GM13976 (cell line): ENCODE results near the gene FETUB.
"Not testable (repeated sequence)": the region's sequence is repeated elsewhere in the genome, so short reads cannot be mapped to it uniquely, and the experiment has no call there.

Experiments
- DNase-seq: peaks from one replicate; pipeline ENCODE4 v3.0.0; 2012; ENCODE audit warnings: low spot score
- CTCF ChIP-seq: IDR thresholded peaks from 2 replicates; pipeline ENCODE4 v1.5.1; 2012; ENCODE audit warnings: borderline replicate concordance, mild to moderate bottlenecking; ENCODE audit not compliant: insufficient read depth; ENCODE audit errors: extremely low read depth, missing control alignments, control extremely low read depth
- in situ Hi-C: fragments of 300-500 bp; cut with MboI; formaldehyde crosslinking; loops from one replicate; pipeline ENCODE4 v1.12.0; 2022; ENCODE audit warnings: low sequenced_read_pairs, mixed read lengths, inconsistent platforms; ENCODE audit not compliant: unreplicated experiment

Gene FETUB

GRCh38 chr3:186679151-186679550, 39.0 kb downstream of the FETUB start:
- in situ Hi-C loops, result no loop called here
- TF ChIP-seq CTCF, result no peak
- no peak for DNase-seq

GRCh38 chr3:186680869-186681268, 40.7 kb downstream of the FETUB start:
- in situ Hi-C loops, result no loop called here
- TF ChIP-seq CTCF, result no peak

GRCh38 chr3:186682812-186683211, 42.6 kb downstream of the FETUB start:
- no peak for TF ChIP-seq CTCF
- in situ Hi-C loops, result no loop called here
- DNase-seq, result no peak

More at GRCh38 chr3:186680869-186681268, 40.7 kb downstream of the FETUB start:
- DNase-seq, result no peak

GRCh38 chr3:186683979-186684378, 43.8 kb downstream of the FETUB start:
- no peak for TF ChIP-seq CTCF
- in situ Hi-C loops, result no loop called here
- no peak for DNase-seq

GRCh38 chr3:186686475-186686874, 46.3 kb downstream of the FETUB start:
- in situ Hi-C loops, DNase-seq: not testable (repeated sequence)

GRCh38 chr3:186687120-186687651, 47.0 kb downstream of the FETUB start:
- DNase-seq, result no peak
- in situ Hi-C loops, result no loop called here
- no peak for TF ChIP-seq CTCF

- DNase-seq, in situ Hi-C loops: not testable (repeated sequence)
Observed at GRCh38 chr3:186690304-186690703, 50.1 kb downstream of the FETUB start.

GRCh38 chr3:186691676-186692075, 51.5 kb downstream of the FETUB start:
- in situ Hi-C loops, result no loop called here
- no peak for TF ChIP-seq CTCF
- DNase-seq, result no peak
